Measurements from ENCODE around the gene PDPR. TPM values are rescaled to one million over a fixed set of nuclear protein-coding genes. Genes with fewer than 3 reads are reported as not detected.
"Not testable (repeated sequence)": the region's sequence is repeated elsewhere in the genome, so short reads cannot be mapped to it uniquely, and the experiment has no call there.

PDPR gene
- total and polyA plus RNA-seq, 2 of the 8 experiments (the other 6 are each of a cell fraction or from before 2014, with no cell fraction given): 40.2 to 43.1 TPM

DNA sequence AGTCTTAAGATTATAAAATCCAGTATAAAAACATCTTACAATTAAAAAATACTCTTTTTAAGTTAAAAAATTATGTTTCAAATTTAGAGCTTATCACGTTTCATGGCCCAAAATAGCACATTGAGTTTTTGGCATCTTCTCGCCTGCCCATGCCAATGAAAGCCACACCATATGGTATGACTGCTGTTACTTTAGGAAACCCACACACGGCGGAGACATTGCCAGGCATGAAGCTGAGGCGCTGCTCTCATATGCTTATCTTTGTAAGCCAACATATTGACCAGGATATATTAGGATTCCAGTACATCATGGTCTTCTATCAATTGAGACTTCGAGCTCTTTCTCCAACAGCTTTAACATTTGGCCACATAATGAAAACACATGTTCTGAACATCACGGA is 32.9 kb upstream of the PDPR start:
- POLR2A ChIA-PET (ENCODE audit: partially characterized antibody); H3K23ac ChIP-seq (ENCODE audit: insufficient read length); FAIRE-seq; H3K18ac ChIP-seq (ENCODE audit: extremely low read depth, low read length); CTCF ChIA-PET (ENCODE audit: partially characterized antibody); H3K4me2 ChIP-seq (ENCODE audit: insufficient read depth in 1 of 2, low read depth in 2 of 2, low read length in 2 of 2); H2BK5ac ChIP-seq (ENCODE audit: low read depth, low read length); H3K4me3 ChIP-seq (ENCODE audit: extremely low read depth in 1 of 4, insufficient read depth in 2 of 4, low read depth in 3 of 4, low read length in 4 of 4); H4K8ac ChIP-seq (ENCODE audit: extremely low read depth, insufficient read depth, low read length); H3K4ac ChIP-seq (replicated peaks; ENCODE audit: insufficient read length, low read depth, low read length); H3K79me2 ChIP-seq (ENCODE audit: control insufficient read depth in 1 of 2, insufficient read depth in 2 of 2, low read length in 2 of 2); H2BK20ac ChIP-seq (ENCODE audit: low read length); H3K4me1 ChIP-seq (replicated peaks in 1 of 4; ENCODE audit: control insufficient read depth in 3 of 4, insufficient read depth in 4 of 4, low read length in 3 of 4); H2AFZ ChIP-seq (ENCODE audit: low read length); H3K9me3 ChIP-seq (ENCODE audit: insufficient read depth in 2 of 2, low read depth in 1 of 2, low read length in 1 of 2); H4K91ac ChIP-seq (replicated peaks; ENCODE audit: insufficient read length, low read length); H2BK15ac ChIP-seq (ENCODE audit: low read length); H3K27me3 ChIP-seq (replicated peaks in 1 of 4; ENCODE audit: control insufficient read depth in 3 of 4, extremely low read depth in 1 of 4, insufficient read depth in 3 of 4, low read length in 3 of 4); H3K23me2 ChIP-seq (ENCODE audit: low read depth, low read length); H3K36me3 ChIP-seq (ENCODE audit: control insufficient read depth in 2 of 4, insufficient read depth in 4 of 4, low read length in 3 of 4); H3K14ac ChIP-seq (ENCODE audit: insufficient read length); H2AK5ac ChIP-seq (ENCODE audit: low read depth, low read length); H3K27ac ChIP-seq (ENCODE audit: low read depth, low read length); H4K20me1 ChIP-seq (replicated peaks in 1 of 2; ENCODE audit: control insufficient read depth in 1 of 2, insufficient read depth in 2 of 2, low read length in 2 of 2); H3K79me1 ChIP-seq (ENCODE audit: low read depth, low read length); H3K9ac ChIP-seq (replicated peaks in 1 of 4; ENCODE audit: extremely low read depth in 1 of 4, low read depth in 3 of 4, low read length in 3 of 4); H2BK12ac ChIP-seq (ENCODE audit: low read depth, low read length); DNase-seq (ENCODE audit: low read depth in 1 of 2, low spot score in 2 of 2); H4K5ac ChIP-seq (ENCODE audit: insufficient read length, low read depth, low read length); H3K56ac ChIP-seq (replicated peaks; ENCODE audit: insufficient read length, low read depth, low read length); H2BK120ac ChIP-seq (replicated peaks; ENCODE audit: low read depth, low read length): not testable (repeated sequence)
- 87% methylated on average over 7 of the region's 7 CpGs; no CpG with 5 or more reads in 1 of the 2 experiments for WGBS, 2 experiments (ENCODE audit: extremely low coverage in 1 of 2, insufficient coverage in 1 of 2, insufficient read length in 1 of 2, insufficient replicate concordance in 2 of 2, low coverage in 1 of 2, low lambda C conversion rate in 2 of 2, missing lambda C conversion rate in 1 of 2)

DNA sequence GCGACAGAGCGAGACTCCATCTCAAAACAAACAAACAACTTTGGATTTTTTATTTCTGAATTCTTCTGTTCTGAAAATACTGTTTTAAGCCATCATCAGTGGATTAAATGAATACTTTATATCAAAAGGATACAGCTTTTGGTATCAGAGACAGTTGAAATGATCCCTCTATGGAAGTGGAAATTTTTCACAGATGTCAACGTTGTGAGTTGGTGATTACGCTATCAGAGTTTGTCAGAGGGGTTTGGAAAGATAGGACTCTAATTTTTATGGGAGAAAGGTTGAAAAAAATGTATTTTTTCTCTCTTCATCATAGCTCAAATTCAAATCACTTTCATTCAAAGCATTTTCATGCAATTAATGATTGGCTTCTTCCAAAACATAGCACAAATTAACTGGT is 30.2 kb upstream of the PDPR start:
- DNase-seq (ENCODE audit: low read depth in 1 of 2, low spot score in 2 of 2); H4K5ac ChIP-seq (ENCODE audit: insufficient read length, low read depth, low read length); H2BK5ac ChIP-seq (ENCODE audit: low read depth, low read length); H3K4me2 ChIP-seq (ENCODE audit: insufficient read depth in 1 of 2, low read depth in 2 of 2, low read length in 2 of 2); H3K18ac ChIP-seq (ENCODE audit: extremely low read depth, low read length); H3K9me3 ChIP-seq (ENCODE audit: insufficient read depth in 2 of 2, low read depth in 1 of 2, low read length in 1 of 2); H2AK5ac ChIP-seq (ENCODE audit: low read depth, low read length); H2BK12ac ChIP-seq (ENCODE audit: low read depth, low read length); H3K14ac ChIP-seq (ENCODE audit: insufficient read length); H3K9ac ChIP-seq (replicated peaks in 1 of 4; ENCODE audit: extremely low read depth in 1 of 4, low read depth in 3 of 4, low read length in 3 of 4); H3K4ac ChIP-seq (replicated peaks; ENCODE audit: insufficient read length, low read depth, low read length); H3K27ac ChIP-seq (ENCODE audit: low read depth, low read length); H3K4me1 ChIP-seq (replicated peaks in 1 of 4; ENCODE audit: control insufficient read depth in 3 of 4, insufficient read depth in 4 of 4, low read length in 3 of 4); H3K79me2 ChIP-seq (ENCODE audit: control insufficient read depth in 1 of 2, insufficient read depth in 2 of 2, low read length in 2 of 2); H4K8ac ChIP-seq (ENCODE audit: extremely low read depth, insufficient read depth, low read length); H3K79me1 ChIP-seq (ENCODE audit: low read depth, low read length); H2BK120ac ChIP-seq (replicated peaks; ENCODE audit: low read depth, low read length); H3K23me2 ChIP-seq (ENCODE audit: low read depth, low read length); H3K56ac ChIP-seq (replicated peaks; ENCODE audit: insufficient read length, low read depth, low read length); H3K27me3 ChIP-seq (replicated peaks in 1 of 4; ENCODE audit: control insufficient read depth in 3 of 4, extremely low read depth in 1 of 4, insufficient read depth in 3 of 4, low read length in 3 of 4); H2BK20ac ChIP-seq (ENCODE audit: low read length); H2BK15ac ChIP-seq (ENCODE audit: low read length); H3K36me3 ChIP-seq (ENCODE audit: control insufficient read depth in 2 of 4, insufficient read depth in 4 of 4, low read length in 3 of 4); POLR2A ChIA-PET (ENCODE audit: partially characterized antibody); H3K4me3 ChIP-seq (ENCODE audit: extremely low read depth in 1 of 4, insufficient read depth in 2 of 4, low read depth in 3 of 4, low read length in 4 of 4); H4K20me1 ChIP-seq (replicated peaks in 1 of 2; ENCODE audit: control insufficient read depth in 1 of 2, insufficient read depth in 2 of 2, low read length in 2 of 2); H4K91ac ChIP-seq (replicated peaks; ENCODE audit: insufficient read length, low read length); H2AFZ ChIP-seq (ENCODE audit: low read length); CTCF ChIA-PET (ENCODE audit: partially characterized antibody); H3K23ac ChIP-seq (ENCODE audit: insufficient read length); FAIRE-seq: not testable (repeated sequence)
- 95% methylated on average over 4 of the region's 4 CpGs; no CpG with 5 or more reads in 1 of the 2 experiments for WGBS, 2 experiments (ENCODE audit: extremely low coverage in 1 of 2, insufficient coverage in 1 of 2, insufficient read length in 1 of 2, insufficient replicate concordance in 2 of 2, low coverage in 1 of 2, low lambda C conversion rate in 2 of 2, missing lambda C conversion rate in 1 of 2)
